NCI-H774 (cell line): ENCODE results near the gene VOPP1.

Source experiments
- DNase-seq: peaks from one replicate; lab custom pipeline; 2025; lab: John Stamatoyannopoulos, UW

The VOPP1 gene

DNA sequence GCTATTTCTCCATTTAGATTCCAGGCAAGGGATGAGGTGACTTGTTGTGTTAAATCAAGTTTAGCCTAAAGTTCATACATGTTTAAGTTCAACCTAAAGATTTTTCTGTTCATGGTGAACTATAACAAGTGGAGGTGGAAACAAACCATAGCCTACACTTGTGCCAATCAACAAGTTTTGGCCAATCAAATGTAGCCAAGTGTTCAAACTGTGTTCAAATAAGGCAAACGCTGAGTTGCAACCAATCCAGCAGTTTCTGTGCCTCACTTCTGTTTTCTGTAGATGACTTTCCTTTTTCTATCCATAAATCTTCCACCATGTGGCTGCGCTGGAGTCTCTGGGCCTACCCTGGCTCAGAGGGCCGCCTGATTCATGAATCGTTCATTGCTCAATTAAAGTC lies 4.5 kb upstream of the VOPP1 start:
- DNase-seq = no peak

DNA sequence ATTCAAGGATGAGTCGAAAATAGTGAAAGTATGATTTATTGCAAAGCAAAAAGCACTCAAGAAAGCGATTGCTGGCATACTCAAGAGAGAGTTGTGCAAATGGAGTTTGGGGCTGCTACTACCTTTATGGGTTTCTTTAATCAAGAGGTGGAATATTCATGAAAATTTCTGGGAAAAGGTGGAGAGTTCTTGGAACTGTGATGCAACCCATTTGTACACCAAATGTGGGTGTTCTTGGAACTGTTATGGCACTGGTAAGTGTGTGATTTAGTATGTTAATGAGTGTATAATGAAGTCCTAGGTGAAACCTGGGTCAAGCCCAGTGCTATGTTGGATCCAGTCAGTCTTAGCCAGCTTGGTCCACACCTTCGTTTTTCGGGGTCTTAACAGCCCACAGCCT lies 3.4 kb upstream of the VOPP1 start:
- no peak for DNase-seq

DNA sequence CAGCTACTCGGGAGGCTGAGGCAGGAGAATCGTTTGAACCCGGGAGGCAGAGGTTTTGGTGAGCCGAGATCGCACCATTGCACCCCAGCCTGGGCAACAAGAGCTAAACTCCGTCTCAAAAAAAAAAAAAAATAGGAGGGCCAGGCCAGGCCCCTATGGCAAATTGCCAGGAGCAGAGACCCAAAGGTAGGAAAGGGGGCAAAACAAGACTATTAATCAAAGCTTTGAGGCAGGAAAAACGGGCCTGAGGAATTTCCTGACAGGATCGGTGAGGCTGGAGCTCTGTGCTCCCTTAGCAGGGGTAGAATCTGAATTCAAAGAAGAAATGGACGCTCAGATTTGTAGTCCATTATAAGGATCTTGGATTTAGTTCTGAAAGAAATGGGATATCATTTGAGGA lies 2.8 kb upstream of the VOPP1 start:
- DNase-seq = no peak

DNA sequence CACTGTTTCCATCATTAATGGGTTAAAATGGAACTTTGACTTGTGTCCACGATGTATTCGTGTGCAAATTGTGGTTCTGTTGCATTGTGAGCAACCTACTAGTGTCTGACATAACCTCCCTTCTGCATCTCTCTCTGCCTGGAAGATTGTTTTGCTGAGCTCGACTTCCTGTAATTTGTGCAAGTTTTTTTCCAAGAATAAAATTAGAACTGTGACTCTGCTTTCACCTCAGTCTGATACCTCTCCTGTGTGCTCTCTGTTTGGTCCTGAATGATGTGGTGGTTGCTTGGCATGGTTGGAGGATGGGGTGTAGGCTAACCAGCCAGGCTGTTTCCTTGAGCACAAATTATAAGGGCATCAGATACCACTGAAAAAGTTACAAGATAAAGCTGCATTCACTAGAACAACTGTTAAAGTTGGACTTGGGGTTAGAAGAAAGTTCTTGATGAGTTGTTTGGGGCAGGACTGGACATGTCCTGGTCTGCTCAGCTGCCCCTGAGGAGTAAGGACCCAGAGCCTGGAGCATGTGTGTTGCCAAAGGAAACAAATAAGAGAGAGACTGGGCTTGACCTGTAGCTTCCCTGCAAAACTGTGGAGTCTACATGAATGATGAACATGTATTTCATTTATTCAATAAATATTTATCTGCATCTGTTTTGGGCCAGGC lies 1.9 kb upstream of the VOPP1 start:
- no peak for DNase-seq

DNA sequence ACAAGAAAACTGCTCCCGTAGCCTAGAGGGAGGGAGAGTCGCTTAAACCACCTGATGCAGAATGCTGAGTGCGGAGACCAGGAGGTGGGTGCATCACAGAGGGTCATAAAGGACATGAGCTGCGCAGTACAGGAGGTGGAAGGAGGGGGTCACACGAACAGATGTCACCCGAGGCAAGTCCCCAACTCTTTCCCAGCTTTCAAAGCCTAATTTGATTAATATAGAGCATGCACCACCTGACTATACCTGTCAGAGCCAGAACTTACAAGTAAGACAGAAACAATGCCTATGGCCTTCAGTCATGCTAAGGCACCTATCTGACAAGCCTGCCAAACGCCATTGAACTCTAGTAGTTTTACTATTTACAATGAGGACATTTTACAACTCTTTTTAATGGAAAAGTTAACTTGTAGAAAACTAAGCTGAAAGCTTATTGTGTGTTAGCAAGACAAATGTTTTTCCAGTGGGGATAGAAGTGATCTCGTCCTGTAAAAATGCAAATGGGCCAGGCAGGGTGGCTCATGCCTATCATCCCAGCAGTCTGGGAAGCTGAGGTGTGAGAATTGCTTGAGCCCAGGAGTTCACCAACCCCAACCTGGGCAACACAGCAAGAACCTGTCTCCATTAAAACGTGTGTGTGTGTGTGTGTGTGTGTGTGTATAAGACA lies 1.1 kb upstream of the VOPP1 start:
- no peak for DNase-seq

DNA sequence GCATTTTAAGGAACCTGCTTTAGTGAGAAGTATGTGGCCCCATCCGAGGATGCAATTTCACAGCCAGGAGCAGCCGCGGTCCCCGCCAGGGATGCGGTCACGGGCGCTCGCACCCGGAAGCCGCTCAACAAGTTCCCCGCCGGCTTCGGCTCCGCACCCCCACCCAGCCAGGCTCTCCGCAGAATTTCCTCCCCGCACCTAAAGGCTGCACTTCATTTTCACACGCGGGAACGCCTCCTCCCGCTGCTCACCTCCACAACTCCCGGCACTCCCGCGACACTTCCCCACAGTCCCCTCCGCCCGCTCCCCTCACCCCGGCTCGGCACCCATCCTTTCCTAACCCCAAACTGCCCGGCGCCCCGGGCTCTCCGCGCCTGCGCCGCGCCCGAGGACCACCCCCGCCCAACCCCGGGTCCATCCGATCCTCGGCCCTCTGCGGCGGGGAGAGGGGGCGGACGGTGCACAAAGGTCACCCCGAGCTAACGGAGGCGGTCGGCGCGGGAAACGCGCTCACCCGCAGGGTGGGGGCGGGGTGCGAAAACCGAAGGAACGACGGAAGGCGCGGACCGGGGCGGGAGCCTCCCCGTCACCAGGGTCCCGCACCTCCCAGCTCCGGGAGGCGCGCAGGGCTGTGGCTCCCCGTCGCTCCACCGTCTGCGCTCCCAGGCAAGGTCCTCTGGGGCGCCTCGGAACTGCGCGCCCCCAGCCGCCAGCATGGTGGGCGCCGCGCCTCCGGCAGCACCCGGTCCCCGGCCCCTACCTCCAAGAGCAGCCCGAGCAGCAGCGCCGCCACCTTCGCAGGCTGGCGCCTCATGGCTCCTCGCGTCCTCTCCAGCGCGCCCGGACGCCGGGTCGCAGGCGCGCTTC lies 558 bp downstream of the VOPP1 start:
- peak; percentile 51 for DNase-seq

DNA sequence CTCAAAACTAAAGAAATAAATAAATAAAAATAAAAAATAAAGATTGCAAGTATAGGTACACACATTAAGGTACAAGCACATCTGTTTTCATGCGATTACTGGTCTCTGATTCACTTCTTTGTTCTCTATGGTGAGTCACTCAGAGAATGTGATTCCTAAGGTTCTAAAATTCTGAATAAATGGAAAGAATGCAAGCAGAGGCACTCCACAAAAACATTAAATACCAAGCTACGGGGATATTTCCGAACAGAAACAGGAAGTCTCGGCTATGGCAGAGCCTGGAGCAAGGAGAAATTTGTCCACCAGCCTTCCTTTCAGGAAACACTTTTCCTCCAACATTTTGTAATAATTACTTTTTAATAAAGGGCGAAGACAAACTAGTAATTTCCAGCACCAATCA lies 1.4 kb downstream of the VOPP1 start:
- DNase-seq = no peak

DNA sequence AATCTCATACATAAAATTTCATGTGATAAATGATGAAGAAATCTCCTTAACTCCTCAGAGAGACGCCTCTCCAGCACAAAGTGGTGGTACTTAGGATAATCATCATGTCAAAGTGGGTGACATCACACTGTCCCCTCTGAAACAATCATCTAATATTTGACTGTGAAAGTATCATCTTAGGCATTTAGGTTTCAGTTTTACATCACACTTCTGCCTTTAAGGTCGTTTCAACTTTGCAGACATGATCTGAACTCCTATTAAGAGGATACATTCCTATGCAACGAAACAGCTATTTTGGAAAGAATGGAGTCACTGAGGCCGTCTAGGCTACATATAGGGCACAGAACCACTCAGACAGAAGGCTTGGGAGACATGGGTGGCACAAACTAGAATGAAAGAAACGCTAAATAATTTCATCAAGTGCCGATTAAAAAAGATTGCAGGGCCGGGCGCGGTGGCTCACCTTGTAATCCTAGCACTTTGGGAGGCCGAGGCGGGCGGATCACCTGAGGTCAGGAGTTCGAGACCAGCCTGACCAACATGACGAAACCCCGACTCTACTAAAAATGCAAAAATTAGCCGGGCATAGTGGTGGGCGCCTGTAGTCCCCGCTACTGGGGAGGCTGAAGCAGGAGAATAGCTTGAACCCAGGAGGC lies 2.0 kb downstream of the VOPP1 start:
- no peak for DNase-seq

DNA sequence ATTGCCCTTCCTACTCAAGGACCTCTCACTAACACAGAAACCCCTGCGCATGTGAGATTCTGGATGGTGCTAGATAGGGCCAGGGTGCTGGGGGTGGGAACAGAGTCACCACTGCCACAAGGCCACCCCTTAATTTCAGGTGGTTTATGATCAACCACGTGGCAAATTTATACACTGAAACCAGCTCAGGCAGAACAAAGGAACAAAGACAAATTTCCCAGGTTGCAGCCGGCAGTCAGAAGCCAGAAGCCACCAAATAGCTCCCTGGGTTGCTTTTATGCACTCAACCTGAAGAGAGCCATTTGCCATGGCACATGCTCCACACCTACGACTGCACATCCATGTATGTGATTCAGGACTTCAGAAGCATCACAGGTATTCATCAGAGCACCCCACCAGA lies 2.5 kb downstream of the VOPP1 start:
- no peak for DNase-seq

DNA sequence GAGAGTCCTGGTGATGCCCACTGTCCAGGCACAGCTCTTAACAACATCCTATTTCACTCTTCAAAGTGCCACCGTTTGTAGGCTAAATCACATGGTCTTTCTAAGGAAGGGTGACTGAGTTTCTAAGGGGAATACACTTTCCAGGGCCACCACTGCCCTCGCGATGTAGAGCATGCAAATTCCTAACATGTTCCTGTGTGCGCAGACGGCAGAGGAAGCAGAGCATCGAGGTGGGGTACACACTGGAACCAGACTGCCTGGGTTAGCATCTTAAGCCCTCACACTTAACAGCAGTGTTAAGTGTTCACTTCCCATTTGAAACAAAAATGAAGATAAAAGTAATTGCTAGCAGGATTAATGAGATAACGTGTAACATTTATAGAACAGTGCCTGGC lies 3.0 kb downstream of the VOPP1 start:
- DNase-seq = no peak

DNA sequence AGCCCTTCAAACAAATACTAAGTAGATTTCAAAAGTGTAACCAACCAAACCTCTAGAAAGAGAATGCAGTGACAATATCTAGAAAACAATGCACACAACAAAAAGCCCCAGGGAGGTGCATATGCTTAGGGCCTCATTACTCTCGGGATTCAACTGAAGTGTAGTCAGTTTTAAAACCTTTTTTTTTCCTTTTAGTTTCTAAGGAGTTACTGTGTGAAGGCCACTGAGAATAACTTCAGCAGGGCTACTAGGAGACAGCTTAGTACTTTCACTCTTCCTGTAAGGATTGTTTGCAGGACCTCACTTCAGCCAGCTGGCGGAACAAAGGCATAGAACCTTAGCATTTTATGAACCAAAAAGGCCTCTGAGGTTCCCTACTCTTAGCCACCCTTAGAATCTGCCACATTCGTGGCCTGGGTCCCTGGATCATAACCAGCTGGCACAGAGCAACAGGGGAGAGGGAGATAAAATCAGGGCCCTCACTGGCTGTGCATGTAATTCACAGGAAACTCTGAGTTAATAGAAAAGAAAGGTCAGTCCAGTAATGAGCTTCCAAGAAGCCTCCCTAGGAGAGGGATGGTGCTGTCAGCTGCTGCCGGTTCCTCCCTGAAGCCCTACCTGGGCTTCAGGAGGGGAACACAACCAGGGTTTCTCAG lies 3.6 kb downstream of the VOPP1 start:
- DNase-seq = no peak

DNA sequence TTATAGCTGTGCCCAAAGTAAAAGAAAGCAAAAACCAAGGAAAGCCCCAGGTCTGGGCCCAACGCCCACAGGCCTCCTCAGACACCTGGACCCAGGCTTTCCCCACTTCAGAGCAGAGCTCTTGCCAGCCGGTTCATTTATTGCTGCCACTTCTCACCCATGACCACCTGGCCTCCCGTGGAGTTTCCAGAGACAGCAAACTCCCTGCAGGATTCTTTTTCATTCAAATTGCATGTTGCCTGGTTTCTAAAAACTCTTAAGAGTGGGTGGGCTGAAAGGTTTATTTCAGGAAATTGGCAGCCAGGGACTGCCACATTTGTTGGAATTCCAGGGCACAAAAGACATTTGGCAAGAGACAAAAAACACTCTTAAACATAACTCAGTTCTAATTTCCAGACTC lies 4.7 kb downstream of the VOPP1 start:
- DNase-seq = no peak

DNA sequence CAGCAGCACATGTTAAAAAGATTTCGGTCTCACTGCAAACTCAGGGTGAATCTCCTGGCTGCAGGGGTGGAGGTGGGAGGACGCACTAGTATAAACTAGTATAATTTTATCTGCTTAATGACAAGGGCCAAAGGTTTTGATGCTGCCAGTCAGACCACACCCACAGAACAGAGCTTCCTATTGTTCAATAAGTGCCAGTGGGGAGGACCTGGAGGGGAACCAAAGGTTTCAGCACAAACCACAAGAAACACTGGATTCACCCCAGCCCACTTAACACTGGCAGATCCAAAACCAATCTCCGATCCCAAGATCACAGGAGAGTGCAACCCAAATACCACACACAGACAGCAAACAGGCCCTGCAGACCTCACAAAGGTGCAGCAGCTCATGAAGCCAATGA lies 6.6 kb downstream of the VOPP1 start:
- DNase-seq = no peak

DNA sequence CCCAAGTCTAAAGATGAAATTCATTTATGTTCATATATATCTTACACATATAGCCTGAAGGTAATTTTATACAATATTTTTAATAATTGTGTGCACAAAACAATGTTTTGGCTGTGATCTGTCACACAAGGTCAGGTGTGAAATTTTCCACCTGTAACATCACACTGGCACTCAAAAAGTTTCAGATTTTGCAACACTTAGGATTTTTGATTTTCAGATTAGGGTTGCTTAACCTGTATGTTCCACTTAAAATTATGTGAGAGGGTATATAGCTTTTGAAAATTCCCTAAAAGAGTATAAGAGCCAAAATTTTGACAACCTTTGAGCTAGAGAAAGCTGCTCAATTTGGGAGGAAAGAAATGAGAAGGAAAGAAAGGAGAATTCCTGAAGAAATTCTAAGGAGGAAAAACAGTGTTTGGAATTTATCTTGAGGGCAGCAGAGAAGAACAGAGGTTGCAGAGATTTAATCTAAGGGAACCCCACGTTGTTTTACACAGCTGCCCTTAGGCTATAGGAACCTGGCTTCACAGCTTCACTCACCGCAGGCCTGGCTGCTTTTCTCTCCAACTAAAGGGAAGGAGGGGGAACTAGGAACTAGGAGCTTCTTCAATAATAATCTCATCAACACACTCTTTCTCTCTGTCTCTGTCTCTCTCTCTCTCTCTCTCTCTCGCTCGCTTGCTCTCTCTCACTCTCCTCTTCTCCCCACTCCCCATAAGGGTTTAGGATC lies 8.5 kb downstream of the VOPP1 start:
- no peak for DNase-seq

DNA sequence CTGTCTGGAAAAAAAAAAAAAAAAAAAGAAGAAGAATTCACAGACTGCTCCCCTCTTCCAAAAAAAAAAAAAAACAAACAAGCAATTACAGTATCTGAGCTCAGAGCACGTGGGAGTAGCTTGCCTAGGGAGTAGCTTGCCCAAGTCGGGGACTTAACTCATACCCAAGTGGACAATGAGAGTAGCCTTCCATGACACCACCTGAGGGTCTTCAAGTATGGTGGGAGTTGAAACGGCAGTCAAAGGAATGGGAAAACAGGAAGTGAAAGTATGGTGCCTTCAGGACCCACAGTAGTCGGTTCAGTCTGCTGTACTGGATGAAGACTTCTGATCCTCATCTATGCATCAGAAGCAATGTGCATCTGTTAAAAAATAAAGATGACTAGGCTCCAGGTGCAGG lies 10.6 kb downstream of the VOPP1 start:
- DNase-seq = no peak

DNA sequence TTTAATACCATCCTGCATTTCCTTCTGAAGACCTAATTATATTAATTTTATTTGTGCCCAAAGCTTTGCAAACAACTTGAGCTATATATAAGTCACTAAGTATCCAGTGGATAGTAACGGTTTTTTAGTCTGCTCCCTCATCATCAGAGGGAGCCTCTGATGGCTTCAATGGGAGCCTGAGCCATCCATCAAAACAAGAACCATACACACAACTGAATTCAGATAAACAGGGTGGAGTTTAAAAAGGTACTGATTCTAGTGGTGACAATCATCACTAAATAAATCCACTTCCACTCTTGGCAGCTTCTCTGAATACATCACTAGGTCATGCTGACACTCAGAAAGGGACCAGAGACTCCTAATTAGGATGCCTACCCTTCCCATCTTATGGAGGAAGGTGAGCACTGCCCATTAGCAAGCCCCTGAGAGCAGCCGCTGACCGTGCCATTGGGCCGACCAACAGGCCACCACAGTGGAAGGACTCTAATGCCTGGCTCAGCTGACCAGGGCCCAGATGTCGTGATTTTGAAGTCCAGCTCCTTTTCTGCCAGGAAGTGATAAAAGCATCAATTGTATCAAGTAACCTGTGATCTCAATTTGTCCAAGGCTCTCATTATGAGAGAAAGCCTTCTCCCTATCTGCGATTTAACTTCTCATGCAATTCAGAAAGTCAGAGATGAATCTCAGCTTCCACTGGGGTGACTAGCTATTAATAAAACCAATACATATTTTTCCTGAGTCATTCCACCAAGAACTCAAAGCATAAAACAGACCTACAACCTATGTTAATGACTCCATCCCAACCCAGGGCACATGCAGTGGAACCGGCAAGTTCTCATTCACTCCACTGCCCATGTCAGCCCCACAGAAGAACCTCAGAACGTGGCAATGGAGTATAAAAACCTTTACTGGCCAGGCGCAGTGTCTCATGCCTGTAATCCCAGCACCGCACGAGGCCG lies 13.1 kb downstream of the VOPP1 start:
- no peak for DNase-seq

DNA sequence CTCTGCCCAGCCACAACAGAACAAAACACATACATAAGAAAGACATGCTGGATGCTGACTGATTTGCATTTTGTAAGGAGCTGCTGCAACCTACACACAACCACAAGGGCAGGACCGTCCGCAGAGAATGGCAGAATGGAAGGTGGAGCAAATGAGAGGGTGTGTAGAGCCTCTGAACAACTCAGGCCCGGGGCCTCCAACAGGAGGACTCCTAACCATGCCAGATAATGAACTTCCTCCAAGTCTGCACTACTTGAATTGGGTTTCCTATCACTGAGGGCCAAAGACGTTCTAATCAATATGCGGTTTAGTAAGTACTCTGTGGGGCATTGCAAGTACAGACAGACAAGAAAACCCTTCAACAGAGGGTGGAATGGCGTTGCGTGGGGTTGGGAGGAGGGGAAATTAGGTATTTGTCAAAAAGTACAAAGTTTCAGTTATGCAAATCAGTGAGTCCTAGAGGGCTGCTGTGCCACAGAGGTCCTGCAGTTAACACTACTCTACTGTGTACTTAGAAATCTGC lies 14.6 kb downstream of the VOPP1 start:
- no peak for DNase-seq

DNA sequence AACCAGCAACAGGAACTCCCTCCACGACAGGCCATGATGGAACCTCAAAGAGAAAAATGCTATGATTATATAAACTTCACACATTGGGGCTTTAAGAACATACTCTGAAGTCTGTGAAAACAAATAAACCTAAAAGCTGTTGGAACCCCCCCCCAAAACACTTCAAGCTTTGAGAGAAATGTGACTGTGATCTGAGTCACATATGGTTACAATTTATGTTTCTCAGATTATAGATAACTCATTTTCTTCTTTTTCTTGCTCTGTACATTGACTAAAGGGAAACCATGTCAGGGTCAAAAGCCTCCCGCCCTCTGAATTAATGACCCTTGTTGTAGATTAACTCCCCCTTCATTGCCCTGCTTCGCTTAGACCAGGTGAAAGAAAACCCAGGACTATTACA lies 15.8 kb downstream of the VOPP1 start:
- no peak for DNase-seq

DNA sequence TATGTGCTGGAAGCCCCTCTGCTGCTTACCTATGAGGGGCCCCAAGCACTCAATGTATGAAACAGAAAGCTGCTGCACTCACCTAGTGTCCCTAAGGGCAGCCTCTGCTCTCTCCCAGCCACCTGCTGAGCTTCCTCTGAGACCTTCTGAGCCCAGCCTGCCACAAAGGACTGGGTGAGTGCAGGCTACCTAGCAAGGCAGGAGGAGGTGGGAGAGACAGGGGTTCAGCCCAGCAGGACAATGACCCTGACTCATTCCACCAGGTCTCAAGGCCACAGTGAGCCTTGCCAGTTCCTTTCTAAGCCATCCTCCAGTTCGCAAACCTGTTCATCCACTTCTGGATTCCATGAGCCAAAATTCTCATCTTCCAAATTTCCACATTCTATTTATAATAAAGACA lies 16.3 kb downstream of the VOPP1 start:
- no peak for DNase-seq

DNA sequence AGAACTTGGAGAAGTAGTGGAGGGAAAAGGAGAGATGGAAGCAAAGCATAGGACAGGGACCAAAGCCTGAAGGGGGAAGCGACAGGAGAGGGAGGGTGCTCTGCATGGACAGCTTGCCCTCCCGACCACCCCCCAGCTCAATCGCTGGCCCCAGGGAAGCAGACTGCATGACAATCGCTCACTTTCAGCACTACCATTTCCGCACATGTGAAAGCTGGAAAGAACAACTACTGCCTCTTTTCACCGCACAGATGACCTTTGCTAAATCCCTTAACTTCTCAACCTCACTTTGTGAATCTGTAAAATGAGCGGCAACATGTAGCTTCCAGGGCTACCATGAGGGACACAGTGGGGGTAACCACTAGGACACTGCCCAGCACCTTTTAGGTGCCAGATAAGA lies 17.1 kb downstream of the VOPP1 start:
- DNase-seq = no peak
